HG03097 (cell line): ENCODE data around the gene FANCD2OS.
"Not testable (repeated sequence)": the region's sequence is repeated elsewhere in the genome, so short reads cannot be mapped to it uniquely, and the experiment has no call there.

Source experiments
- ATAC-seq: cut with Tn5 transposase; IDR thresholded peaks from one replicate; pipeline ENCODE4 v1.9.1; 2021; ENCODE audit not compliant: unreplicated experiment, low FRiP score

The FANCD2OS gene

DNA sequence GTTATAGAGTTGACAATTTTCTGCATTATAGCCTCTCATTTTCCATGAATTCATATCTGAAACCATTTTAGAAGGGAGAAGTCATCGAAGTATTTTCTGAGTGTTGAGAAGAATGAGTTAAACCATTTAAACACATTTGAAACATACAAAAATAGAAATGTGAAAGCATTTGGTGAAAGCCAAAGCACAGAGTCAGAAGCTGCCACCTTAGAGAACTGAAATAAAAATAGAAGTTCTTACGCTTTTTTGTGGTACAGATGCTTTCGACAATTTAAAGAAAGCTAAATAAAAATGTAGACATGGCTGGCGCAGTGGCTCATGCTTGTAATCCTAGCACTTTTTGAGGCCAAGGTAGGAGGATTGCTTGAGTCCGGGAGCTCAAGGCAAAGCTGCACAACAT, 9.0 kb downstream of the FANCD2OS start:
- no peak for ATAC-seq

- ATAC-seq: no peak
Measured at GRCh38 chr3:10093678-10094077, 14.4 kb downstream of the FANCD2OS start.

- not testable (repeated sequence) for ATAC-seq
Measured at GRCh38 chr3:10091387-10091786, 16.7 kb downstream of the FANCD2OS start.

DNA sequence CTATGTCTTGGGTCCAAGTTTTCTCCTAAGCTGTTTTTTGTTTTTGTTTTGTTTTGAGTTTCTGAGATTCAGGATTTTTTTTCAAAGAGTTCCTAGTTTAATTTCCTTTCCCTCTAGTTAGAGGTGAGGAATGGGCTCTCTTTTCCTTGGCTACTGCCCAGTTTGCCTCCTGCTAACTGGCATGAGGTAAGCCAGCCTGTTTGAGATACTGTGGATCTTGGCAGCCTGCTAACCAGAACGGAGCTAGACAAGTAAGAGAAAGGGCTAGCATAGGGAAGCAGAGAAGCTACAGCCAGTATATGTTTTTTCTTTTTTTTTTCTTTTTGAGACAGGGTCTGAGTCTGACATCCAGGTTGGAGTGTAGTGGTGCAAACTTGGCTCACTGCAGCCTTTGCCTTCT, 17.3 kb downstream of the FANCD2OS start:
- not testable (repeated sequence) for ATAC-seq

GRCh38 chr3:10090179-10090578, 17.9 kb downstream of the FANCD2OS start:
- no peak for ATAC-seq

- ATAC-seq: no peak
Measured at GRCh38 chr3:10088256-10088655, 19.8 kb downstream of the FANCD2OS start.

DNA sequence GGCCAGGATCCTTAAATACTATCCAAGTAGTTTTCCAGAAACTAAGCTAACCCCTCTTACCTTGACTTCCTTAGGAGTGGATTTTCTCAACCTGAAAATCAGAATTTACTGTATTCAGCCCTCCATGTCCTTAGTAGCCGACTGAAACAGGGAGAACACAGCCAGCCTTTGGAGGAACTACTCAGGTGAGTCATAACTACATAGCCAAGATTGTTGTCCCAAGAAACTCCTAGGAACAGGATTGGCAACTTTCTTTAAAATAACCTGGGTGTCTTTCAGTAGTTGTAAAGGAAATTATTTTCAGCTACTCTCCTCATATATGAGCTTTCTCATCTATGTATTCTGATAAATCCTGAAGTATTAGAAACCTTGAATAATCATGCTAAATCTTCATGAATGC, 22.3 kb downstream of the FANCD2OS start:
- ATAC-seq: no peak

DNA sequence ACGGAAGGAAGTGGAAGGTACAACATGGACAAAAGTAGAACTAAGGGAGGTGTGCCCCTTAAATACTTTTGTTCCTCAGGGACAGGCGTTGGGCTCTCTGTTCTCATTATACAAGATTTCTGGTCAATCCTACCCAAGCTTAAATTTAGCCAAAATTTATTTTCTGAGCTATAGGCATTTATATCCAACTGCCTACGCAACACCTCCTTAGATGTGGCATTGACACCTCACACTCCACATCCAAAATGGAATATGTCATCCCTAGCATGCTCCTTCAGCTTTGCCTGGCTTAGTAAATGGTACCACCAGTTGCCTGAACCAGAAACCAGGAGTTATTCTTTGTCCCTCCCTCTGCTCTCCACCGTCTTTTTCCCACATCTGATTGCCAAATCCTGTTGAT, 26.2 kb downstream of the FANCD2OS start:
- ATAC-seq: no peak

DNA sequence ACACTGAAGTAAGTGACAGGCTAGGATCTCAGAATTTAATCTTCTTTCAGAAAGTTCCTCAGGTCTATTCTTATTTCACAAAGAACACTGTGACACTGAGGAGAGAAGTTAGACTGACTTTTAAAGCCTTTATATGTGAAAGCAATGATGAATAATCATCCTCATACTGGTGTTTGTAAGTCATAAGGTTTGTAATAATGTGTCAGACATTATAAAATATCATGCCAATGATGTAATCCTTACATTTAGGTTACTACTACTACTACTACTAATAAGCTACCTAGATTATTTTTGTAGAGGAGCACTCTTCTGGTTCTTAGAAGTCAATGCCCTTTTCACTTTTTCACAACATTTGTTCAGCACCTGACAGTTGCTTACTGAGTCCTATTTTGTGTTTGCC, 33.4 kb downstream of the FANCD2OS start:
- ATAC-seq: no peak

GRCh38 chr3:10070077-10070476, 38.0 kb downstream of the FANCD2OS start:
- not testable (repeated sequence) for ATAC-seq

DNA sequence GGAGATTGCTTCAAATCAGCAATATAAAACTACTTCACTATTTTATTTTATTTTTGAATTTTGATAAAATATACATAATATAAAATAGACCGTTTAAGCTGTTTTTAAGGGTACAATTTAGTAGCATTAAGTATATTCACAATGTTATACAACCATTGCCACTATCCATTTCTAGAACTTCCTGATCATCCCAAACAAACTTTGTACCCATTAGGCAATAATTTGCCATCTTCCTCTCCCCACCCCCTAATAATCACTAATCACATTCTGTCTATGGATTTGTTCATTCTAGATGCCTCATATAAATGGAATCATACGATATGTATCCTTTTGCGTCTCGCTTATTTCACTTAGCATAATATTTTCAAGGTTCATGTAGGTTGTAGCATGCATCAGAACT, 53.0 kb downstream of the FANCD2OS start:
- ATAC-seq: no peak
